GM20000 (cell line): Measurements from ENCODE around the gene RASAL2.

Experiments used
- DNase-seq: peaks from one replicate; pipeline ENCODE4 v3.0.0; 2012; ENCODE audit warnings: low spot score
- CTCF ChIP-seq: IDR thresholded peaks from 2 replicates; pipeline ENCODE4 v1.5.1; 2012; ENCODE audit warnings: mild to moderate bottlenecking, control low read depth; ENCODE audit errors: extremely low read depth, missing control alignments

Gene RASAL2

GRCh38 chr1:178397678-178398077, 303.8 kb downstream of the RASAL2 start:
- TF ChIP-seq CTCF: no peak
- no peak for DNase-seq

- TF ChIP-seq CTCF: no peak
- DNase-seq: no peak
Measured at GRCh38 chr1:178399177-178399728, 305.3 kb downstream of the RASAL2 start.

- DNase-seq: no peak
- TF ChIP-seq CTCF: no peak
Measured at GRCh38 chr1:178405137-178405536, 311.2 kb downstream of the RASAL2 start.

- no peak for DNase-seq
- TF ChIP-seq CTCF: no peak
Measured at GRCh38 chr1:178407215-178407614, 313.3 kb downstream of the RASAL2 start.

- DNase-seq: no peak
- TF ChIP-seq CTCF: no peak
Measured at GRCh38 chr1:178407655-178408054, 313.8 kb downstream of the RASAL2 start.

GRCh38 chr1:178408871-178409270, 315.0 kb downstream of the RASAL2 start:
- no peak for DNase-seq
- no peak for TF ChIP-seq CTCF

- DNase-seq: no peak
- TF ChIP-seq CTCF: no peak
Measured at GRCh38 chr1:178409541-178409940, 315.6 kb downstream of the RASAL2 start.
